Sigmoid colon (tissue), 4 donors: ENCODE measurements around the gene HSD17B2.

ENCODE experiments used
- POLR2A ChIP-seq, 2 donors: fragments of 450-650 bp; IDR thresholded peaks; one replicate each; pipeline ENCODE4 v1.6.1; 2016; ENCODE audit warnings: antibody characterized with exemption in 2 of 2, mild to moderate bottlenecking in 2 of 2, moderate library complexity in 2 of 2
- POLR2AphosphoS5 ChIP-seq, 4 donors: sonication (generic); formaldehyde crosslinking; IDR thresholded peaks; one replicate each; pipeline ENCODE4 v1.6.1; 2017; ENCODE audit warnings: antibody characterized with exemption in 4 of 4
- TF ChIP-seq, protein P1 (sequence below), 4 experiments: fragments of 450-650 bp in 3 of 4; fragments of 200-600 bp in 1 of 4; IDR thresholded peaks; one replicate each; pipeline ENCODE4 v1.5.1; 2016 to 2019; ENCODE audit warnings: antibody characterized with exemption in 4 of 4, mild to moderate bottlenecking in 3 of 4, moderate library complexity in 2 of 4

DNA sequence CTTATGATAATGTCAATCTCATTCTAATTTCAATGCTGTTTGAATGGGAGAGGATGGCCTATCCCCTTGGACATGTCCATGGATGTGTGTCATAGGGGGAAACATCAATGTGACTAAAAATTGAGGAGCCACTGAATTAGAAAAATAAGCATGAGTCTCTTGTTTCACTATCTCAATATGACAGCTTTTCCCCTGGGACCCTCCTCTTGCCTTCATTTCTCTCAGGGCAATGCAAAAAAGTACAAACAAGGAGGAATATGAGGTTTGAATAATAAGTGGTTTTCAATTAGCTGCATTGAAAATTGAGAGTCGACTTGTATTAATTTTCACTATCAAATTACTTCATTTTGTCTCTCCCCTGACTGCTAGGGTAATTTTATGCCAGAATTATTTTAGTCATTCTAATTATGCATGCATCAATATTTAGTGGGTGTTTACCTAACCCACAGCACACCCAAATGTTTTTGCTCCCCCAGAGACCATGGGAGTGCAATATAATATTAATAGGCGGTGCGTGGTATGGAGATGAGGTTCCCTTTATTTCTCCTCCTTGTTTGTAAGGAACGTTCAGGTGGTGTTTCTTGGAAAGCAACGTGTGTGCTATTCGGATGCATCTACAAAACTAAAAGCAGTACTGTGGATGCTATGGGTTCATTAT, 17.0 kb upstream of the HSD17B2 start:
- TF ChIP-seq, protein P1, sequence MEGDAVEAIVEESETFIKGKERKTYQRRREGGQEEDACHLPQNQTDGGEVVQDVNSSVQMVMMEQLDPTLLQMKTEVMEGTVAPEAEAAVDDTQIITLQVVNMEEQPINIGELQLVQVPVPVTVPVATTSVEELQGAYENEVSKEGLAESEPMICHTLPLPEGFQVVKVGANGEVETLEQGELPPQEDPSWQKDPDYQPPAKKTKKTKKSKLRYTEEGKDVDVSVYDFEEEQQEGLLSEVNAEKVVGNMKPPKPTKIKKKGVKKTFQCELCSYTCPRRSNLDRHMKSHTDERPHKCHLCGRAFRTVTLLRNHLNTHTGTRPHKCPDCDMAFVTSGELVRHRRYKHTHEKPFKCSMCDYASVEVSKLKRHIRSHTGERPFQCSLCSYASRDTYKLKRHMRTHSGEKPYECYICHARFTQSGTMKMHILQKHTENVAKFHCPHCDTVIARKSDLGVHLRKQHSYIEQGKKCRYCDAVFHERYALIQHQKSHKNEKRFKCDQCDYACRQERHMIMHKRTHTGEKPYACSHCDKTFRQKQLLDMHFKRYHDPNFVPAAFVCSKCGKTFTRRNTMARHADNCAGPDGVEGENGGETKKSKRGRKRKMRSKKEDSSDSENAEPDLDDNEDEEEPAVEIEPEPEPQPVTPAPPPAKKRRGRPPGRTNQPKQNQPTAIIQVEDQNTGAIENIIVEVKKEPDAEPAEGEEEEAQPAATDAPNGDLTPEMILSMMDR (IDR thresholded peaks at IDR 0.05) = no peak
- TF ChIP-seq POLR2A (IDR thresholded peaks at IDR 0.05) = no peak
- no peak for TF ChIP-seq POLR2AphosphoS5 (IDR thresholded peaks at IDR 0.05)
